K562 (cell line): ENCODE data around the gene NFAM1. TPM values are rescaled to one million over a fixed set of nuclear protein-coding genes. Genes with fewer than 3 reads are reported as not detected.

ENCODE experiments used
- BACH1 ChIP-seq: fragments of 200-800 bp; sonication (Bioruptor generic); IDR thresholded peaks from 2 replicates; pipeline ENCODE4 v1.6.1; 2016; ENCODE audit warnings: missing genetic modification characterization, missing compliant biosample characterization
- CREB3 ChIP-seq: fragments of 450-650 bp; conservative IDR thresholded peaks from 2 replicates; pipeline ENCODE4 v1.6.1; 2016; ENCODE audit warnings: missing genetic modification characterization, low read depth, mild to moderate bottlenecking, missing compliant biosample characterization, moderate library complexity
- E2F5 ChIP-seq: sonication (generic); formaldehyde crosslinking; IDR thresholded peaks from 2 replicates; pipeline ENCODE4 v1.8.0; 2022; ENCODE audit warnings: mild to moderate bottlenecking, missing genetic modification reagents
- ETV1 ChIP-seq: fragments of 450-650 bp; conservative IDR thresholded peaks from 2 replicates; pipeline ENCODE4 v1.6.1; 2016; ENCODE audit warnings: missing genetic modification characterization, control low read depth, low read depth, missing compliant biosample characterization
- FIP1L1 ChIP-seq: fragments of 200-400 bp; formaldehyde crosslinking; IDR thresholded peaks from 2 replicates; pipeline ENCODE4 v1.6.1; 2018; ENCODE audit warnings: mild to moderate bottlenecking, low read depth, low read length; ENCODE audit not compliant: poor library complexity, severe bottlenecking
- FOS ChIP-seq: IDR thresholded peaks from 3 replicates; pipeline ENCODE4 v1.6.1; 2011; ENCODE audit not compliant: insufficient read length; ENCODE audit errors: extremely low read depth
- HINFP ChIP-seq: fragments of 450-650 bp; conservative IDR thresholded peaks from 2 replicates; pipeline ENCODE4 v1.6.1; 2016; ENCODE audit warnings: missing genetic modification characterization, low read depth, mild to moderate bottlenecking, control low read depth, missing compliant biosample characterization
- NFRKB ChIP-seq: fragments of 450-650 bp; IDR thresholded peaks from 2 replicates; pipeline ENCODE4 v1.6.1; 2016; ENCODE audit warnings: low read depth
- PATZ1 ChIP-seq: fragments of 250-450 bp; sonication (Bioruptor Pico); IDR thresholded peaks from 2 replicates; pipeline ENCODE4 v1.5.0; 2020; ENCODE audit warnings: mild to moderate bottlenecking, borderline replicate concordance
- PHB2 ChIP-seq: fragments of 450-650 bp; IDR thresholded peaks from 2 replicates; pipeline ENCODE4 v1.6.1; 2017; ENCODE audit warnings: low read depth
- POLR2B ChIP-seq: fragments of 450-650 bp; IDR thresholded peaks from 2 replicates; pipeline ENCODE4 v1.6.1; 2018; ENCODE audit warnings: low read depth; ENCODE audit not compliant: partially characterized antibody
- PTTG1 ChIP-seq: fragments of 450-650 bp; IDR thresholded peaks from 2 replicates; pipeline ENCODE4 v1.6.1; 2016; ENCODE audit warnings: low read depth, mild to moderate bottlenecking, missing genetic modification characterization, missing compliant biosample characterization
- SMAD4 ChIP-seq: fragments of 250-450 bp; sonication (Bioruptor Pico); conservative IDR thresholded peaks from 2 replicates; pipeline ENCODE4 v1.8.0; 2021; ENCODE audit warnings: inconsistent platforms, mild to moderate bottlenecking, moderate library complexity
- TAF7 ChIP-seq: fragments of 450-650 bp; IDR thresholded peaks from 2 replicates; pipeline ENCODE4 v1.6.1; 2016; ENCODE audit warnings: missing genetic modification characterization, missing compliant biosample characterization
- TCFL5 ChIP-seq: fragments of 250-450 bp; sonication (Bioruptor Pico); conservative IDR thresholded peaks from 2 replicates; pipeline ENCODE4 v1.6.1; 2021; ENCODE audit warnings: mild to moderate bottlenecking, moderate library complexity, matching md5 sums
- TSC22D4 ChIP-seq: fragments of 450-650 bp; IDR thresholded peaks from 2 replicates; pipeline ENCODE4 v1.6.1; 2016; ENCODE audit warnings: missing genetic modification characterization, missing biosample characterization, control low read depth
- U2AF2 ChIP-seq: fragments of 200-400 bp; formaldehyde crosslinking; optimal IDR thresholded peaks from 2 replicates; pipeline ENCODE3; 2017; ENCODE audit warnings: low read depth, mild to moderate bottlenecking, low read length
- ZKSCAN8 ChIP-seq: fragments of 200-800 bp; sonication (Bioruptor generic); IDR thresholded peaks from 2 replicates; pipeline ENCODE4 v1.6.1; 2016; ENCODE audit warnings: missing genetic modification characterization, missing compliant biosample characterization
- ZNF316 ChIP-seq: fragments of 450-650 bp; IDR thresholded peaks from 2 replicates; pipeline ENCODE4 v1.6.1; 2016
- ZNF444 ChIP-seq: fragments of 250-450 bp; sonication (Bioruptor Pico); IDR thresholded peaks from 2 replicates; pipeline ENCODE4 v1.4.0; 2020; ENCODE audit warnings: mild to moderate bottlenecking, moderate library complexity
- polyA plus RNA-seq, 8 experiments: library from polyadenylated mRNA; depleted of rRNA in 4 of 8; stranded (reverse) in 5 of 8; unstranded in 3 of 8; fragments of >200 nt; fragmentation: Nextera tagmentation in 2 of 8; fragmentation: Illumina TruSeq in 1 of 8; extraction: Ambion mirVana in 2 of 8; extraction: Trizol in 1 of 8; gene quantifications; 2 replicates each; pipeline versions ENCODE4 v1.2.1 to v1.2.3, GENCODE V29; 2011 to 2014; ENCODE audit warnings: inconsistent platforms in 1 of 8, missing spikeins in 1 of 8
- total RNA-seq, 7 experiments: library from RNA; depleted of rRNA in 6 of 7; stranded (reverse); fragments of >200 nt in 6 of 7; fragmentation: Illumina TruSeq in 2 of 7; extraction: Trizol in 2 of 7; gene quantifications; 2 replicates each; pipeline versions ENCODE4 v1.2.1 to v1.2.3, GENCODE V29; 2011 to 2021; ENCODE audit warnings: low replicate concordance in 1 of 7
- TF ChIP-seq, protein P1 (sequence below), 2 experiments: fragments of 250-450 bp in 1 of 2; fragments of 450-650 bp in 1 of 2; sonication (Bioruptor Pico) in 1 of 2; IDR thresholded peaks; 2 replicates each; pipeline versions ENCODE4 v1.6.1 to v1.8.0; 2016 to 2021; ENCODE audit warnings: mild to moderate bottlenecking in 2 of 2, moderate library complexity in 2 of 2, missing compliant biosample characterization in 1 of 2, missing genetic modification characterization in 1 of 2

NFAM1 gene
- total and polyA plus RNA-seq, 9 of the 15 experiments (the other 6 are each of a cell fraction or from before 2014, with no cell fraction given), result 0.01 to 0.18 (median 0.03) TPM; not detected in 5

DNA sequence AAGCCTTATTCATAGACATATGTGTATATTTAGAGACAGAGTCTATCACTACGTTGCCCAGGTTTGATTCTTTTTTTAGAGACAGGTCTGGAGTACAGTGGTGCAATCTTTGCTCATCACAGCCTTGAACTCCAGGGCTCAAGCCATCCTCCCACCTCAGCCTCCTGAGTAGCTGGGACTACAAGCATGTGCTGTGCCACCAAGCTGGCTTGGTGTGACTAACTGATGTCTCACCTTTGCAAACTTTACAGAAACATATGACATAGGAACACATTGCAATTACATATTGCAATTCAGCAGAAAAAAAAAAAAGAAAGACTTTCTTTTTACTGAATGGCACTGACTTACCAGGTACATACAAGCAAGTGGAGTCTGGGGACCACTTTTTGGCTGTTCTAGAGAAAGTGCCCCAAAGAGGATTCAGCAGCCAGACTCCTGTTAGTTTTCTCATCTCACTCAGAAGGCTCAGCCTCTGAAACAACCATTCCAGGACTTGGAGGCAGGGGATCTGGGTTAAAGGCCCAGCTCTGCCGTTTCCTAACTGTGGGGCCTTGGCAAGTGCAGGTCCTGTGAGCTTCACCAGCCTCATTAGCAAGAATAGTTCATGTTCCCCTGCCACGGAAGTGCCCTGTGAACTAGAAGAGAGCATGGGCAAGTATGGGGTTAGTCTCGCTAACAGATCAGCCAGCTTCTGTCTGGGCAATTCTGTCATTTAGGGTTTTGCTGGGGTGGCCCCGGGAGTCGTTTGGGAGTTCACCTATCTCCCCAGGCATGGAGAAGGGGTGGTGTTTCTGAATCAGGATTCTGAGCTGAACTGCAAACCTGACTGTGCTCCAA, 11.3 kb upstream of the NFAM1 start (continued):
- TF ChIP-seq PATZ1 (peak; percentile 53; the same call in 1 of the 2 replicates), BACH1 (tag) (peak; percentile 70; the same call in 1 of the 2 replicates), SMAD4 (peak; percentile 66), U2AF2 (no peak), TAF7 (tag) (peak; percentile 76), HINFP (tag) (0 out of 2 replicates have a peak, but pooled peaks have one; percentile 24), POLR2B (no peak), TSC22D4 (tag) (no peak), ZNF444 (no peak), TCFL5 (CRISPR knock-in tag) (0 out of 2 replicates have a peak, but pooled peaks have one; percentile 27), PTTG1 (tag) (peak; percentile 81), ZKSCAN8 (CRISPR knock-in tag) (peak; percentile 79; the same call in 1 of the 2 replicates), ETV1 (0 out of 2 replicates have a peak, but pooled peaks have one; percentile 14), FOS (no peak), ZNF316 (peak; percentile 71), E2F5 (CRISPR knock-in tag) (no peak), FIP1L1 (no peak), CREB3 (peak; percentile 93), PHB2 (no peak), NFRKB (no peak)
- TF ChIP-seq, protein P1, sequence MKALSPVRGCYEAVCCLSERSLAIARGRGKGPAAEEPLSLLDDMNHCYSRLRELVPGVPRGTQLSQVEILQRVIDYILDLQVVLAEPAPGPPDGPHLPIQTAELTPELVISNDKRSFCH (CRISPR knock-in tag; IDR thresholded peaks at IDR 0.05), result no peak
- TF ChIP-seq, protein P1 (tag; IDR thresholded peaks at IDR 0.05), result peak; percentile 86
